Panc1 (cell line): Measurements from ENCODE around the gene GPR148. TPM values are rescaled to one million over a fixed set of nuclear protein-coding genes. Genes with fewer than 3 reads are reported as not detected.

Experiments used
- ATAC-seq: fragments of 200-7000 bp; cut with Tn5 transposase; 2 replicates; pipeline ENCODE4 v1.9.1; 2020; ENCODE audit warnings: mild to moderate bottlenecking, moderate library complexity
- BruUV-seq: library from RNA; stranded (reverse); fragments of 400-500 nt; replicated peaks from 2 replicates; lab custom pipeline; 2021; lab: Mats Ljungman, UMichigan
- CTCF ChIA-PET: fragments of 300-600 bp; sonication (Branson Sonifier 250); formaldehyde crosslinking; loops from one replicate; lab custom pipeline; 2022; ENCODE audit warnings: antibody characterized with exemption; lab: Charles Lee
- POLR2A ChIA-PET: fragments of 300-600 bp; sonication (Branson Sonifier 250); formaldehyde crosslinking; loops from one replicate; lab custom pipeline; 2022; ENCODE audit warnings: antibody characterized with exemption; lab: Charles Lee
- DNase-seq: peaks from one replicate; pipeline ENCODE4 v3.0.0-alpha.2; 2010; ENCODE audit warnings: low read depth, low spot score
- H3K27ac ChIP-seq: 2 replicates; pipeline ENCODE4 v1.5.1; 2011; ENCODE audit warnings: mild to moderate bottlenecking, low read length, inconsistent platforms
- H3K27me3 ChIP-seq: fragments of 200-500 bp; sonication (Bioruptor generic); 2 replicates; pipeline ENCODE4 v1.6.0; 2014; ENCODE audit warnings: low read length, inconsistent platforms; ENCODE audit not compliant: control insufficient read depth, insufficient read depth
- H3K36me3 ChIP-seq: fragments of 200-500 bp; sonication (Bioruptor generic); 2 replicates; pipeline ENCODE4 v1.5.1; 2014; ENCODE audit warnings: inconsistent platforms, mild to moderate bottlenecking, low read length, moderate library complexity; ENCODE audit not compliant: control insufficient read depth, insufficient read depth
- H3K4me1 ChIP-seq: 2 replicates; pipeline ENCODE4 v1.5.1; 2011; ENCODE audit warnings: inconsistent platforms, mild to moderate bottlenecking, low read length, moderate library complexity; ENCODE audit not compliant: control insufficient read depth, insufficient read depth
- H3K4me3 ChIP-seq, 2 experiments: 2 replicates each; pipeline ENCODE4 v1.5.1; 2011 to 2012; ENCODE audit warnings: low read depth in 2 of 2, low read length in 2 of 2, mild to moderate bottlenecking in 2 of 2, inconsistent platforms in 1 of 2, moderate library complexity in 1 of 2
- H3K9me3 ChIP-seq: fragments of 200-500 bp; sonication (Bioruptor generic); 2 replicates; pipeline ENCODE4 v1.5.1; 2014; ENCODE audit warnings: low read depth, mild to moderate bottlenecking, inconsistent platforms, low read length, moderate library complexity; ENCODE audit not compliant: control insufficient read depth, insufficient read depth
- POLR2AphosphoS5 ChIP-seq: IDR thresholded peaks from 2 replicates; pipeline ENCODE4 v1.6.1; 2012; ENCODE audit warnings: mild to moderate bottlenecking, low read depth, low read length, moderate library complexity
- SIN3A ChIP-seq: IDR thresholded peaks from 2 replicates; pipeline ENCODE4 v1.6.1; 2012; ENCODE audit warnings: low read depth, mild to moderate bottlenecking, low read length, moderate library complexity, borderline replicate concordance; ENCODE audit not compliant: insufficient read depth
- TCF7L2 ChIP-seq: IDR thresholded peaks from 2 replicates; pipeline ENCODE4 v1.6.1; 2011; ENCODE audit warnings: mild to moderate bottlenecking, low read depth, low read length, inconsistent platforms
- in situ Hi-C: cut with HindIII; loops from 2 replicates; pipeline ENCODE4 v1.10.0; 2016; ENCODE audit warnings: low sequenced_read_pairs, low pct_unique_long_range_greater_than_20kb
- intact Hi-C: fragments of 100-400 bp; cut with micrococcal nuclease; formaldehyde crosslinking; loops from one replicate; pipeline ENCODE4 v1.10.0; 2022; ENCODE audit not compliant: unreplicated experiment
- total RNA-seq: library from RNA; stranded (reverse); gene quantifications from one replicate; pipeline ENCODE4 v1.2.1, GENCODE V29; 2021; ENCODE audit not compliant: unreplicated experiment
- TF ChIP-seq, protein P1 (sequence below): fragments of 450-650 bp; IDR thresholded peaks from 2 replicates; pipeline ENCODE4 v1.5.1; 2017; ENCODE audit warnings: mild to moderate bottlenecking
- TF ChIP-seq, protein P2 (sequence below), 2 experiments: IDR thresholded peaks; 2 replicates each; pipeline ENCODE4 v1.6.1; 2011 to 2012; ENCODE audit warnings: low read depth in 2 of 2, control low read depth in 1 of 2, low read length in 1 of 2, mild to moderate bottlenecking in 1 of 2, moderate library complexity in 1 of 2; ENCODE audit not compliant: insufficient read depth in 1 of 2

The GPR148 gene
- total RNA-seq, 1 experiment from 2014 or later, result not detected

DNA sequence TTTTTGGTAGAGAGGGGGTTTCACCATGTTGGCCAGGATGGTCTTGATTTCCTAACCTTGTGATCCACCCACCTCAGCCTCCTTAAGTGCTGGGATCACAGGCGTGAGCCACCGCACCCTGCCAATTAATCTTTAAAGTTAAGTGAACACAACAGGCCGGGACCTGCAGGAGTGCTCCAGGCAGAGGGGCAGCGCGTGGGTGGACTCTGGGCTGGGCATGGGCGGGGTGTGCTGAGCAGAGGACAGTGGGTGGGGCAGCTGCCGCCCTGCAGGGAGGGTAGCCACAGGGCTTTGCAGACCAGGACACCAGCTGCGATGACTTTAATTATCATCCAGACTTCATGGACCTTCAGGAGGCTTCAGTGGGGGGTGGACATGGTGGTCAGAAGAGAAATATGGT is 8.8 kb upstream of the GPR148 start:
- TF ChIP-seq TCF7L2 (no peak), POLR2AphosphoS5 (no peak), SIN3A (no peak)
- TF ChIP-seq, protein P1, sequence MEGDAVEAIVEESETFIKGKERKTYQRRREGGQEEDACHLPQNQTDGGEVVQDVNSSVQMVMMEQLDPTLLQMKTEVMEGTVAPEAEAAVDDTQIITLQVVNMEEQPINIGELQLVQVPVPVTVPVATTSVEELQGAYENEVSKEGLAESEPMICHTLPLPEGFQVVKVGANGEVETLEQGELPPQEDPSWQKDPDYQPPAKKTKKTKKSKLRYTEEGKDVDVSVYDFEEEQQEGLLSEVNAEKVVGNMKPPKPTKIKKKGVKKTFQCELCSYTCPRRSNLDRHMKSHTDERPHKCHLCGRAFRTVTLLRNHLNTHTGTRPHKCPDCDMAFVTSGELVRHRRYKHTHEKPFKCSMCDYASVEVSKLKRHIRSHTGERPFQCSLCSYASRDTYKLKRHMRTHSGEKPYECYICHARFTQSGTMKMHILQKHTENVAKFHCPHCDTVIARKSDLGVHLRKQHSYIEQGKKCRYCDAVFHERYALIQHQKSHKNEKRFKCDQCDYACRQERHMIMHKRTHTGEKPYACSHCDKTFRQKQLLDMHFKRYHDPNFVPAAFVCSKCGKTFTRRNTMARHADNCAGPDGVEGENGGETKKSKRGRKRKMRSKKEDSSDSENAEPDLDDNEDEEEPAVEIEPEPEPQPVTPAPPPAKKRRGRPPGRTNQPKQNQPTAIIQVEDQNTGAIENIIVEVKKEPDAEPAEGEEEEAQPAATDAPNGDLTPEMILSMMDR, result no peak
- TF ChIP-seq, protein P2, sequence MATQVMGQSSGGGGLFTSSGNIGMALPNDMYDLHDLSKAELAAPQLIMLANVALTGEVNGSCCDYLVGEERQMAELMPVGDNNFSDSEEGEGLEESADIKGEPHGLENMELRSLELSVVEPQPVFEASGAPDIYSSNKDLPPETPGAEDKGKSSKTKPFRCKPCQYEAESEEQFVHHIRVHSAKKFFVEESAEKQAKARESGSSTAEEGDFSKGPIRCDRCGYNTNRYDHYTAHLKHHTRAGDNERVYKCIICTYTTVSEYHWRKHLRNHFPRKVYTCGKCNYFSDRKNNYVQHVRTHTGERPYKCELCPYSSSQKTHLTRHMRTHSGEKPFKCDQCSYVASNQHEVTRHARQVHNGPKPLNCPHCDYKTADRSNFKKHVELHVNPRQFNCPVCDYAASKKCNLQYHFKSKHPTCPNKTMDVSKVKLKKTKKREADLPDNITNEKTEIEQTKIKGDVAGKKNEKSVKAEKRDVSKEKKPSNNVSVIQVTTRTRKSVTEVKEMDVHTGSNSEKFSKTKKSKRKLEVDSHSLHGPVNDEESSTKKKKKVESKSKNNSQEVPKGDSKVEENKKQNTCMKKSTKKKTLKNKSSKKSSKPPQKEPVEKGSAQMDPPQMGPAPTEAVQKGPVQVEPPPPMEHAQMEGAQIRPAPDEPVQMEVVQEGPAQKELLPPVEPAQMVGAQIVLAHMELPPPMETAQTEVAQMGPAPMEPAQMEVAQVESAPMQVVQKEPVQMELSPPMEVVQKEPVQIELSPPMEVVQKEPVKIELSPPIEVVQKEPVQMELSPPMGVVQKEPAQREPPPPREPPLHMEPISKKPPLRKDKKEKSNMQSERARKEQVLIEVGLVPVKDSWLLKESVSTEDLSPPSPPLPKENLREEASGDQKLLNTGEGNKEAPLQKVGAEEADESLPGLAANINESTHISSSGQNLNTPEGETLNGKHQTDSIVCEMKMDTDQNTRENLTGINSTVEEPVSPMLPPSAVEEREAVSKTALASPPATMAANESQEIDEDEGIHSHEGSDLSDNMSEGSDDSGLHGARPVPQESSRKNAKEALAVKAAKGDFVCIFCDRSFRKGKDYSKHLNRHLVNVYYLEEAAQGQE (IDR thresholded peaks at IDR 0.05; ENCODE audit: insufficient read depth in 1 of 2, low read depth in 2 of 2, low read length in 1 of 2), result no peak
- in situ Hi-C loops (no loop called here), intact Hi-C loops (no loop called here)
- H3K36me3 ChIP-seq, result no peaks in the 10 kb centered on the region
- no peak overlapping the region for H3K4me3 ChIP-seq
- no peak overlapping the region for H3K27ac ChIP-seq
- H3K9me3 ChIP-seq, result no peaks in the 10 kb centered on the region
- DNase-seq (no peak), ATAC-seq (no peak)
- ChIA-PET POLR2A (no interaction called here), CTCF (no interaction called here)
- BruUV-seq, result no TSS peak
- H3K27me3 ChIP-seq, result no peaks in the 10 kb centered on the region
- H3K4me1 ChIP-seq, result no peaks in the 10 kb centered on the region

DNA sequence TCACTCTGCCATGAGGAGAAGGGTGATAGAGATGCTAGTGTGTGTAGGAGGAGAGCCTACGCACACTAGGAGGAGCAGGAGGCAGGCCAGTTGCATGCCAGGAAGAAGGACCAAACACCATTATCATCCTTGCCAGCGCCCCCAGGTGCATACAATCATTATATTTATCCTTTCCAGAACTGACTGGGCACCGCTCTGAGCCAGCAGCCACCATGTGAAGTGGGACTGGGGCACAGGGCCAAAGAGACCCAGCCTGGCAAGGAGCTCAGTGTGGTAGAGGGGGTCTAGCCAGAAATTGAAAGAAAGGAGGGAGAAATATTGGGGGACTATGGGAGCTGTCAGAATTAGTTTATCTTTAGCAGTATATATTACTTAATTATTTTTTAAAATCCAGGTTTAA is 8.3 kb upstream of the GPR148 start:
- no peaks in the 10 kb centered on the region for H3K36me3 ChIP-seq
- DNase-seq (no peak), ATAC-seq (no peak)
- no peaks in the 10 kb centered on the region for H3K4me1 ChIP-seq
- H3K9me3 ChIP-seq, result no peaks in the 10 kb centered on the region
- intact Hi-C loops (no loop called here), in situ Hi-C loops (no loop called here)
- BruUV-seq, result no TSS peak
- TF ChIP-seq SIN3A (no peak), TCF7L2 (no peak), POLR2AphosphoS5 (no peak)
- TF ChIP-seq, protein P1, result no peak
- TF ChIP-seq, protein P2 (IDR thresholded peaks at IDR 0.05; ENCODE audit: insufficient read depth in 1 of 2, low read depth in 2 of 2, low read length in 1 of 2), result no peak
- H3K4me3 ChIP-seq, result no peak overlapping the region
- no peaks in the 10 kb centered on the region for H3K27me3 ChIP-seq
- POLR2A ChIA-PET, result no interaction called here
- CTCF ChIA-PET, result no interaction called here
- no peak overlapping the region for H3K27ac ChIP-seq
